Measurements from ENCODE around the gene ABCB4. TPM values are rescaled to one million over a fixed set of nuclear protein-coding genes. Genes with fewer than 3 reads are reported as not detected.
"Not testable (repeated sequence)": the region's sequence is repeated elsewhere in the genome, so short reads cannot be mapped to it uniquely, and the experiment has no call there.

Gene ABCB4
- total RNA-seq, 1 donor from 2014 or later, result 0.41 TPM

GRCh38 chr7:87463982-87464381, 11.5 kb downstream of the ABCB4 start:
- TF ChIP-seq CTCF (IDR thresholded peaks at IDR 0.05), result no peak
- no peaks in the 10 kb centered on the region for H3K4me1 ChIP-seq
- no peak overlapping the region for H3K27ac ChIP-seq
- intact Hi-C loops (cut with DNase I), result no loop called here
- H3K9me3 ChIP-seq, result no peaks in the 10 kb centered on the region
- DNase-seq, result no peak
- no peak for ATAC-seq
- H3K4me3 ChIP-seq, result no peak overlapping the region
- no peaks in the 10 kb centered on the region for H3K36me3 ChIP-seq
- no peaks in the 10 kb centered on the region for H3K27me3 ChIP-seq

- H3K4me3 ChIP-seq; intact Hi-C loops (cut with DNase I); H3K27ac ChIP-seq; DNase-seq; H3K36me3 ChIP-seq; ATAC-seq; H3K9me3 ChIP-seq; H3K4me1 ChIP-seq; H3K27me3 ChIP-seq: not testable (repeated sequence)
Measured at GRCh38 chr7:87460444-87460843, 15.0 kb downstream of the ABCB4 start.

GRCh38 chr7:87459941-87460340, 15.5 kb downstream of the ABCB4 start:
- no peak overlapping the region for H3K27ac ChIP-seq
- TF ChIP-seq CTCF (IDR thresholded peaks at IDR 0.05), result no peak
- no peak overlapping the region for H3K4me3 ChIP-seq
- H3K9me3 ChIP-seq, result no peaks in the 10 kb centered on the region
- H3K27me3 ChIP-seq, result no peaks in the 10 kb centered on the region
- DNase-seq (no peak), ATAC-seq (no peak)
- intact Hi-C loops (cut with DNase I), result no loop called here
- no peaks in the 10 kb centered on the region for H3K4me1 ChIP-seq
- H3K36me3 ChIP-seq, result no peaks in the 10 kb centered on the region

GRCh38 chr7:87458148-87458547, 17.3 kb downstream of the ABCB4 start:
- no peak overlapping the region for H3K4me3 ChIP-seq
- DNase-seq, result no peak
- TF ChIP-seq CTCF (IDR thresholded peaks at IDR 0.05), result no peak
- H3K27me3 ChIP-seq, result no peaks in the 10 kb centered on the region
- no peaks in the 10 kb centered on the region for H3K9me3 ChIP-seq
- no peak overlapping the region for H3K27ac ChIP-seq
- intact Hi-C loops (cut with DNase I), result no loop called here
- no peaks in the 10 kb centered on the region for H3K36me3 ChIP-seq
- H3K4me1 ChIP-seq, result no peaks in the 10 kb centered on the region
- no peak for ATAC-seq

- ATAC-seq (no peak), DNase-seq (no peak)
- Histone ChIP-seq H3K4me3 (no peak overlapping the region), H3K27ac (no peak overlapping the region), H3K36me3 (no peaks in the 10 kb centered on the region), H3K4me1 (no peaks in the 10 kb centered on the region), H3K27me3 (no peaks in the 10 kb centered on the region), H3K9me3 (no peaks in the 10 kb centered on the region)
- intact Hi-C loops (cut with DNase I), result no loop called here
- no peak for TF ChIP-seq CTCF (IDR thresholded peaks at IDR 0.05)
Measured at GRCh38 chr7:87456247-87456646, 19.2 kb downstream of the ABCB4 start.

GRCh38 chr7:87452279-87452678, 23.2 kb downstream of the ABCB4 start:
- intact Hi-C loops (cut with DNase I), result no loop called here
- no peaks in the 10 kb centered on the region for H3K4me1 ChIP-seq
- ATAC-seq, result no peak

More at GRCh38 chr7:87452279-87452678, 23.2 kb downstream of the ABCB4 start:
- Histone ChIP-seq H3K4me3 (no peak overlapping the region), H3K9me3 (no peaks in the 10 kb centered on the region), H3K36me3 (no peaks in the 10 kb centered on the region), H3K27me3 (no peaks in the 10 kb centered on the region), H3K27ac (no peak overlapping the region)
- no peak for TF ChIP-seq CTCF (IDR thresholded peaks at IDR 0.05)
- no peak for DNase-seq

Measured in upper lobe of right lung (tissue), 1 donor.